Amniotic epithelial cell (primary cell): Measurements from ENCODE around the gene ABCA4.

ENCODE experiments used
- DNase-seq: peaks from one replicate; pipeline ENCODE4 v3.0.0-alpha.2; 2010; ENCODE audit warnings: low read depth

The ABCA4 gene

GRCh38 chr1:94122201-94122970 is 1.4 kb upstream of the ABCA4 start:
- peak; percentile 96 for DNase-seq

GRCh38 chr1:94121411-94121821 is 468 bp upstream of the ABCA4 start:
- DNase-seq, result no peak

- no peak for DNase-seq
Observed at GRCh38 chr1:94120570-94120901, 412 bp downstream of the ABCA4 start.

- DNase-seq, result peak; percentile 58
Observed at GRCh38 chr1:94119796-94120569, 965 bp downstream of the ABCA4 start.

- no peak for DNase-seq
Observed at GRCh38 chr1:94119306-94119705, 1.6 kb downstream of the ABCA4 start.

- no peak for DNase-seq
Observed at GRCh38 chr1:94118471-94118870, 2.5 kb downstream of the ABCA4 start.

GRCh38 chr1:94118013-94118412 is 2.9 kb downstream of the ABCA4 start:
- DNase-seq, result no peak

GRCh38 chr1:94117259-94117851 is 3.6 kb downstream of the ABCA4 start:
- no peak for DNase-seq

- no peak for DNase-seq
Observed at GRCh38 chr1:94115900-94116436, 5.0 kb downstream of the ABCA4 start.

GRCh38 chr1:94115254-94115899 is 5.6 kb downstream of the ABCA4 start:
- no peak for DNase-seq

- DNase-seq, result no peak
Observed at GRCh38 chr1:94113589-94114226, 7.2 kb downstream of the ABCA4 start.

GRCh38 chr1:94111879-94112278 is 9.1 kb downstream of the ABCA4 start:
- no peak for DNase-seq

GRCh38 chr1:94110946-94111740 is 9.8 kb downstream of the ABCA4 start:
- DNase-seq, result no peak

GRCh38 chr1:94110021-94110761 is 10.8 kb downstream of the ABCA4 start:
- DNase-seq, result no peak

GRCh38 chr1:94109478-94109877 is 11.5 kb downstream of the ABCA4 start:
- DNase-seq, result no peak

- DNase-seq, result no peak
Observed at GRCh38 chr1:94107141-94107540, 13.8 kb downstream of the ABCA4 start.

- peak; percentile 46 for DNase-seq
Observed at GRCh38 chr1:94106716-94107115, 14.2 kb downstream of the ABCA4 start.

GRCh38 chr1:94105957-94106529 is 14.9 kb downstream of the ABCA4 start:
- DNase-seq, result no peak

- no peak for DNase-seq
Observed at GRCh38 chr1:94105581-94105952, 15.4 kb downstream of the ABCA4 start.
